Gastrocnemius medialis (tissue), 4 donors: ENCODE data around the gene KRTAP3-1. TPM values are rescaled to one million over a fixed set of nuclear protein-coding genes. Genes with fewer than 3 reads are reported as not detected.
"Not testable (repeated sequence)": the region's sequence is repeated elsewhere in the genome, so short reads cannot be mapped to it uniquely, and the experiment has no call there.

Experiments used
- ATAC-seq, 2 donors: fragments of 150-250 bp; one replicate each; pipeline ENCODE4 v1.9.1; 2016
- DNase-seq, 2 donors: peaks; one replicate each; pipeline ENCODE4 v3.0.0-alpha.2; 2019
- H3K27ac ChIP-seq, 4 donors: fragments of 200-600 bp; sonication (generic); 1 replicate in 1 of 4; 2 replicates in 3 of 4; pipeline ENCODE4 v1.5.1; 2016 to 2018; ENCODE audit warnings: mild to moderate bottlenecking in 2 of 4, moderate library complexity in 1 of 4
- H3K27me3 ChIP-seq, 3 donors: fragments of 200-600 bp; sonication (generic) in 2 of 3; 1 replicate in 1 of 3; 2 replicates in 2 of 3; pipeline versions ENCODE4 v1.5.1 to v1.6.0; 2016 to 2019; ENCODE audit warnings: mild to moderate bottlenecking in 1 of 3, moderate library complexity in 1 of 3
- H3K36me3 ChIP-seq, 2 donors: fragments of 200-600 bp; sonication (generic) in 1 of 2; one replicate each; pipeline ENCODE4 v1.5.1; 2017 to 2018
- H3K4me1 ChIP-seq, 2 donors: fragments of 200-600 bp; sonication (generic) in 1 of 2; one replicate each; pipeline ENCODE4 v1.5.1; 2016 to 2017; ENCODE audit warnings: mild to moderate bottlenecking in 2 of 2
- H3K4me3 ChIP-seq, 4 donors: fragments of 200-600 bp; sonication (generic) in 3 of 4; 1 replicate in 1 of 4; 2 replicates in 3 of 4; pipeline ENCODE4 v1.5.1; 2016 to 2019; ENCODE audit warnings: mild to moderate bottlenecking in 2 of 4
- H3K9me3 ChIP-seq, 3 donors: fragments of 200-600 bp; sonication (generic) in 2 of 3; 1 replicate in 1 of 3; 2 replicates in 2 of 3; pipeline ENCODE4 v1.5.1; 2016 to 2019
- CTCF ChIP-seq, 5 experiments: fragments of 450-650 bp in 3 of 5; fragments of 200-600 bp in 2 of 5; sonication (generic) in 2 of 5; IDR thresholded peaks in 4 of 5; conservative IDR thresholded peaks in 1 of 5; 1 replicate in 4 of 5; 2 replicates in 1 of 5; pipeline ENCODE4 v1.5.1; 2016 to 2019; ENCODE audit warnings: antibody characterized with exemption in 5 of 5, mild to moderate bottlenecking in 3 of 5, moderate library complexity in 3 of 5
- POLR2A ChIP-seq, 2 donors: fragments of 450-650 bp; IDR thresholded peaks; one replicate each; pipeline ENCODE4 v1.6.1; 2017; ENCODE audit warnings: antibody characterized with exemption in 2 of 2, mild to moderate bottlenecking in 2 of 2, moderate library complexity in 2 of 2
- in situ Hi-C, 4 donors: fragments of 200-750 bp; cut with MboI; loops; one replicate each; pipeline versions ENCODE4 v1.15.0 to v1.8.0; 2017; ENCODE audit warnings: low sequenced_read_pairs in 4 of 4
- intact Hi-C: fragments of 100-400 bp; cut with DNase I; formaldehyde crosslinking; loops from one replicate; pipeline ENCODE4 v1.15.1; 2023; ENCODE audit warnings: low total_unique reads
- total RNA-seq, 4 donors: library from RNA; depleted of rRNA; stranded (reverse); fragments of >200 nt; gene quantifications; one replicate each; pipeline versions ENCODE4 v1.1.0 to v1.2.3, GENCODE V29; 2016

Gene KRTAP3-1
- total RNA-seq, 4 donors from 2014 or later = not detected

- no peak for ATAC-seq
- Histone ChIP-seq H3K36me3 (no peaks in the 10 kb centered on the region), H3K27me3 (peaks cover 3 to 16% (median 4%) of the 10 kb centered on the region in 3 donors), H3K9me3 (no peaks in the 10 kb centered on the region), H3K4me3 (no peak overlapping the region), H3K4me1 (no peaks in the 10 kb centered on the region), H3K27ac (no peak overlapping the region)
- no peak for TF ChIP-seq POLR2A (IDR thresholded peaks at IDR 0.05)
- TF ChIP-seq CTCF (IDR thresholded peaks at IDR 0.05 in 4 of 5, conservative IDR thresholded peaks at IDR 0.05 in 1 of 5) = no peak
- intact Hi-C loops (no loop called here), in situ Hi-C loops (no loop called here)
- DNase-seq = no peak
These were observed 29.0 kb upstream of the KRTAP3-1 start for GRCh38 chr17:41037853-41038350.

GRCh38 chr17:41034346-41034935 is 25.5 kb upstream of the KRTAP3-1 start, which contains the start of gene KRTAP1-3:
Gene KRTAP1-3, minus strand, starts transcription at chr17:41034874. Its CDS starts 53 bp downstream, at chr17:41034821.
- H3K4me1 ChIP-seq, intact Hi-C loops, in situ Hi-C loops, H3K27ac ChIP-seq, H3K9me3 ChIP-seq, H3K4me3 ChIP-seq, ATAC-seq, DNase-seq, H3K36me3 ChIP-seq: not testable (repeated sequence)
- H3K27me3 ChIP-seq = peaks cover 4 to 24% (median 9%) of the 10 kb centered on the region in 3 donors

GRCh38 chr17:41029633-41030245 is 20.8 kb upstream of the KRTAP3-1 start, which contains the start of gene KRTAP1-4:
Gene KRTAP1-4, minus strand, starts transcription at chr17:41030195. Its CDS starts 117 bp downstream, at chr17:41030078.
- TF ChIP-seq POLR2A (IDR thresholded peaks at IDR 0.05) (no peak), CTCF (IDR thresholded peaks at IDR 0.05 in 4 of 5, conservative IDR thresholded peaks at IDR 0.05 in 1 of 5) (no peak)
- Histone ChIP-seq H3K4me1 (no peaks in the 10 kb centered on the region), H3K36me3 (no peaks in the 10 kb centered on the region), H3K9me3 (no peaks in the 10 kb centered on the region), H3K4me3 (no peak within 1 kb of the TSS), H3K27me3 (peaks cover 15 to 30% (median 15%) of the 10 kb centered on the region in 3 donors), H3K27ac (no peak within 1 kb of the TSS)
- DNase-seq (no peak), ATAC-seq (no peak)
- in situ Hi-C loops (no loop called here), intact Hi-C loops (no loop called here)

GRCh38 chr17:41026715-41027471 is 18.0 kb upstream of the KRTAP3-1 start, which contains the start of gene KRTAP1-5:
Gene KRTAP1-5, minus strand, starts transcription at chr17:41027208. Its CDS starts 53 bp downstream, at chr17:41027155.
- DNase-seq = no peak
- Histone ChIP-seq H3K9me3 (no peaks in the 10 kb centered on the region), H3K27ac (no peak within 1 kb of the TSS), H3K27me3 (peaks cover 15 to 27% (median 15%) of the 10 kb centered on the region in 3 donors), H3K4me3 (no peak within 1 kb of the TSS), H3K36me3 (no peaks in the 10 kb centered on the region), H3K4me1 (no peaks in the 10 kb centered on the region)
- no peak for ATAC-seq
- intact Hi-C loops = no loop called here
- in situ Hi-C loops = no loop called here
- TF ChIP-seq POLR2A (IDR thresholded peaks at IDR 0.05) (no peak), CTCF (IDR thresholded peaks at IDR 0.05 in 4 of 5, conservative IDR thresholded peaks at IDR 0.05 in 1 of 5) (no peak)

GRCh38 chr17:41024697-41025096 is 15.8 kb upstream of the KRTAP3-1 start:
- DNase-seq (no peak), ATAC-seq (no peak)
- H3K36me3 ChIP-seq = no peaks in the 10 kb centered on the region
- peaks cover 10 to 16% (median 13%) of the 10 kb centered on the region in 3 donors for H3K27me3 ChIP-seq
- no peak overlapping the region for H3K4me3 ChIP-seq
- H3K27ac ChIP-seq = no peak overlapping the region
- TF ChIP-seq CTCF (IDR thresholded peaks at IDR 0.05 in 4 of 5, conservative IDR thresholded peaks at IDR 0.05 in 1 of 5) (no peak), POLR2A (IDR thresholded peaks at IDR 0.05) (no peak)
- in situ Hi-C loops (no loop called here), intact Hi-C loops (no loop called here)
- no peaks in the 10 kb centered on the region for H3K4me1 ChIP-seq
- no peaks in the 10 kb centered on the region for H3K9me3 ChIP-seq
